ENCODE data around the gene PRKCA. TPM values are rescaled to one million over a fixed set of nuclear protein-coding genes. Genes with fewer than 3 reads are reported as not detected.

Gene PRKCA
- total RNA-seq, 4 donors from 2014 or later: 26.0 to 89.0 (median 32.8) TPM

DNA sequence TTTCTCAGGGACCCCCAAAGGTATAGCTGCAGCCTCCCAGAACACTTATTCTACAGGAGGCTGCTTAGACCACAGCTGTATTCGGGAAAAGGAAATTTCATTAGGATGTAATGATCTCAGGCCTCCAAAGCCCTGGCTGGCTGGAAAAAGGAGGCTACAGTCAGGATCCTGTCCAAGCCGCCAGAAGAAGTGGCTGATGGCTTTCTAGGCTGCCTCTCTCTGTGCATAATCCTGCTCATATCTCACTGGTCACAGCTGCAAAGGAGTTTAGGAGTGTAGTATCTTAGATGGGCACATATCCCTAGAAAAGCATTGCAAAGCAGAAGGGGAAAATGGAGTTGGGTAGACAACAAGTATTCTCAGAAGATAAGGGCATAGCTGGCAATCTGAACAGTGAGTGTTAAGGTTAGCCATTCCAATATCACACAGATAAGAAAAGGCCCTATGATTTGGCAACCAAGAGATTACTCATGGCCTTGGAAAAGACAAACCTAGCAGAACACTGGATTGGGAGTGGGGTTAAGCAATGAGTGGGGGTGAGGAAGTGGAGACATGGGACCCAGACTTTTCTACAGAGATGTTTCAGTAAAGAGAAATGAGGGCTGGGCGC lies 26.0 kb upstream of the PRKCA start:
- TF ChIP-seq EP300 (IDR thresholded peaks at IDR 0.05) (no peak), POLR2AphosphoS5 (IDR thresholded peaks at IDR 0.05) (no peak), POLR2A (IDR thresholded peaks at IDR 0.05) (no peak)
- TF ChIP-seq, protein P1, sequence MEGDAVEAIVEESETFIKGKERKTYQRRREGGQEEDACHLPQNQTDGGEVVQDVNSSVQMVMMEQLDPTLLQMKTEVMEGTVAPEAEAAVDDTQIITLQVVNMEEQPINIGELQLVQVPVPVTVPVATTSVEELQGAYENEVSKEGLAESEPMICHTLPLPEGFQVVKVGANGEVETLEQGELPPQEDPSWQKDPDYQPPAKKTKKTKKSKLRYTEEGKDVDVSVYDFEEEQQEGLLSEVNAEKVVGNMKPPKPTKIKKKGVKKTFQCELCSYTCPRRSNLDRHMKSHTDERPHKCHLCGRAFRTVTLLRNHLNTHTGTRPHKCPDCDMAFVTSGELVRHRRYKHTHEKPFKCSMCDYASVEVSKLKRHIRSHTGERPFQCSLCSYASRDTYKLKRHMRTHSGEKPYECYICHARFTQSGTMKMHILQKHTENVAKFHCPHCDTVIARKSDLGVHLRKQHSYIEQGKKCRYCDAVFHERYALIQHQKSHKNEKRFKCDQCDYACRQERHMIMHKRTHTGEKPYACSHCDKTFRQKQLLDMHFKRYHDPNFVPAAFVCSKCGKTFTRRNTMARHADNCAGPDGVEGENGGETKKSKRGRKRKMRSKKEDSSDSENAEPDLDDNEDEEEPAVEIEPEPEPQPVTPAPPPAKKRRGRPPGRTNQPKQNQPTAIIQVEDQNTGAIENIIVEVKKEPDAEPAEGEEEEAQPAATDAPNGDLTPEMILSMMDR (IDR thresholded peaks at IDR 0.05): no peak
- WGBS, 2 donors (ENCODE audit: low coverage in 1 of 2): 86% methylated on average over 3 of the region's 3 CpGs; no CpG with 5 or more reads in 1 of the 2 donors
- H3K4me1 ChIP-seq: peaks cover 0 to 16% (median 0%) of the 10 kb centered on the region in 3 donors
- H3K4me3 ChIP-seq: no peak overlapping the region
- H3K36me3 ChIP-seq: no peaks in the 10 kb centered on the region
- ATAC-seq: no peak
- H3K27ac ChIP-seq: no peak overlapping the region
- H3K9me3 ChIP-seq: no peaks in the 10 kb centered on the region
- H3K27me3 ChIP-seq: no peaks in the 10 kb centered on the region

DNA sequence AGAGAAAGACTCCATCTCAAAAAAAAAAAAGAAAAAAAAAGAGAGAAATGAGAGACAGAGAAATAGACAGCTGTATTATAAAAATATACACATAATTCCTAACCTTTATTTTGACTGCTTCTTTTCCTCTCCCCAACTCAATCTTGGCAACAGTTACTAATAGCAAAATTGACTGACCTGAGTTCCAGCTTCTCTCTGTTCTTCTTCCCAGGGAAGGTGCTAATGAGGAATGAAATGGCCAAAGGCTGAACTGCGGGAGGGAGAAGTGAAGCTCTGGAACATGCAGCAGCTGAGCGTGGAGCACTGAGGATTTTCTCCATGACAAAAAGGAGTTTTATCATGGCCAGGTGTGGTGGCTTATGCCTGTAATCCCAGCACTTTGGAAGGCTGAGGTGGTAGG lies 25.2 kb upstream of the PRKCA start:
- no peaks in the 10 kb centered on the region for H3K36me3 ChIP-seq
- no CpG with 5 or more reads among the region's 2 CpGs for WGBS, 2 donors (ENCODE audit: low coverage in 1 of 2)
- H3K4me1 ChIP-seq: peaks cover 0 to 16% (median 0%) of the 10 kb centered on the region in 3 donors
- no peak overlapping the region for H3K4me3 ChIP-seq
- no peaks in the 10 kb centered on the region for H3K9me3 ChIP-seq
- ATAC-seq: no peak
- no peaks in the 10 kb centered on the region for H3K27me3 ChIP-seq
- H3K27ac ChIP-seq: no peak overlapping the region
- TF ChIP-seq POLR2AphosphoS5 (IDR thresholded peaks at IDR 0.05) (no peak), EP300 (IDR thresholded peaks at IDR 0.05) (no peak), POLR2A (IDR thresholded peaks at IDR 0.05) (no peak)
- TF ChIP-seq, protein P1 (IDR thresholded peaks at IDR 0.05): no peak

DNA sequence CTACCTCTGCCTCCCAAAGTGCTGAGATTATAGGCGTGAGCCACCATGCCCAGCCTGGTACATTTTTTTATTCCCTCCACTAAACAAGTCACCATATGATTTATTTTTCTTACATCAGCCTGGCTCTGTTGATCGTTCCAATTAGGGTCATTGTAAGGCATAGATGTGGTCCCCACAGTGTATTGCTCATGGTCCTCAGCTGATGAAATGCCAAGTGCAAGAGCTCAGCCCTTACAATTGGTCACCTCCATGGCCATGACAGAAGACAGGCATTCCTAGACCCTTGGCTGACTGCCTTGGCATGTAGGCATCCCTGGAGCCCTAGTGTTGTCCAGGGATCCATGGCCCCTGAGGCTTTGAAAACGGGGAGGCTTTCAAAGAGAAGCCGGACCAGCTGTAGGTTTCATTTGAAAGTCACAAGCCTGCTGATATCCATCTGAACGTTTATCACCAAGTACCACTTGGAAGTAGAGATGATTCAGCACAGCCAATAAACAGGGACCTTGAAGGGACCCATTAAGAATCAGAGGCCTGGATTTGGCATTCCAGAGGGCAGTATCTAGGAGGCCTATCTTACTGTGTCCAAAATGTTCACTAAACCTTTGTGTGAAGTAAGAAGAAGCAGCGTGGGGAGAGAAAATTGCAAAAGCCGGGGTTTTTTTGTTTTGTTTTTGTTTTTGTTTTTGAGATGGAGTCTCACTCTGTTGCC lies 20.6 kb upstream of the PRKCA start:
- WGBS, 2 donors (ENCODE audit: low coverage in 1 of 2): 94 to 96% methylated on average over 3 to 4 of the region's 7 CpGs
- no peak for ATAC-seq

DNA sequence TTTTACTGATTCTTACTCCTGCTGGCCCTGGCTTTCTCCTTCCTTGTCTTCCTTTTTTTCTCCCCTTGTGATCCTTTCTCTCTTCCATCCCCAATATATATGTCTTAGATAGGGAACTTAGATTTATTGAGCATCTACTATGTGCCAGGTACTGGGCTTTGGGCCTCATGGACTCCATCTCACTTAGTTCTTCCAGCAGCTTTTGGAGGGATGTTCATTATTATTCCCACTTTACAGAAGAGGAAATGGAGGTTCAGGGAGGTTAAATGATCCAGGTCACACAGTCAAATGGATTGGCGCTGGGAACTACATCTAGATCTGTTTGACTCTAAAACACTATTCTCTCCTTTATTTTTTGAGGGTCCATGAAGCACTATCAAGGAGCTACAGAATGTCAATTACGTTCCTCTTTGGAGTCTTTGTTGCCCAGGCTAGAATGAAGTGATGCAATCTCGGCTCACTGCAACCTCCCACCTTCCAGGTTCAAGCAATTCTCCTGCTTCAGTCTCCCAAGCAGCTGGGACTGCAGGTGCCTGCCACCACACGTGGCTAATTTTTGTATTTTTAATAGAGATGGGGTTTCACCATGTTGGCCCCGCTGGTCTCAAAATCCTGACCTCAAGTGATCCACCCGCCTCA lies 19.0 kb upstream of the PRKCA start:
- H3K27ac ChIP-seq: no peak overlapping the region
- TF ChIP-seq, protein P1 (IDR thresholded peaks at IDR 0.05): no peak
- TF ChIP-seq EP300 (IDR thresholded peaks at IDR 0.05) (no peak), POLR2A (IDR thresholded peaks at IDR 0.05) (no peak), POLR2AphosphoS5 (IDR thresholded peaks at IDR 0.05) (no peak)
- H3K36me3 ChIP-seq: no peaks in the 10 kb centered on the region
- WGBS, 2 donors (ENCODE audit: low coverage in 1 of 2): 84 to 97% methylated on average over 5 to 6 of the region's 6 CpGs
- H3K27me3 ChIP-seq: no peaks in the 10 kb centered on the region
- H3K4me1 ChIP-seq: no peaks in the 10 kb centered on the region
- no peak for ATAC-seq
- H3K9me3 ChIP-seq: no peaks in the 10 kb centered on the region
- H3K4me3 ChIP-seq: no peak overlapping the region

More for the DNA sequence above, 20.6 kb upstream of the PRKCA start:
- no peaks in the 10 kb centered on the region for H3K36me3 ChIP-seq
- no peaks in the 10 kb centered on the region for H3K4me1 ChIP-seq
- TF ChIP-seq POLR2A (IDR thresholded peaks at IDR 0.05): no peak
- TF ChIP-seq, protein P1 (IDR thresholded peaks at IDR 0.05): no peak
- TF ChIP-seq POLR2AphosphoS5 (IDR thresholded peaks at IDR 0.05): no peak
- TF ChIP-seq EP300 (IDR thresholded peaks at IDR 0.05): no peak
- no peak overlapping the region for H3K4me3 ChIP-seq
- H3K27me3 ChIP-seq: no peaks in the 10 kb centered on the region
- no peak overlapping the region for H3K27ac ChIP-seq
- no peaks in the 10 kb centered on the region for H3K9me3 ChIP-seq

Measured in gastroesophageal sphincter (tissue), 4 donors.